Endothelial cell of umbilical vein (primary cell): ENCODE measurements around the gene PLEKHH2. TPM values are rescaled to one million over a fixed set of nuclear protein-coding genes. Genes with fewer than 3 reads are reported as not detected.

ENCODE experiments used
- BruUV-seq: library from RNA; stranded (reverse); fragments of 400-500 nt; replicated peaks from 2 replicates; lab custom pipeline; 2021; lab: Mats Ljungman, UMichigan
- CTCF ChIA-PET: fragments of 300-600, 350-600 bp; sonication (Branson Sonifier 250); formaldehyde crosslinking; loops from one replicate; lab custom pipeline; 2021; ENCODE audit warnings: antibody characterized with exemption, inconsistent platforms; lab: Charles Lee
- POLR2A ChIA-PET: fragments of 300-600, 350-600 bp; sonication (Branson Sonifier 250); formaldehyde crosslinking; loops from one replicate; lab custom pipeline; 2021; ENCODE audit warnings: antibody characterized with exemption, inconsistent platforms; lab: Charles Lee
- DNase-seq: peaks from one replicate; pipeline ENCODE4 v3.0.0-alpha.2; 2011; ENCODE audit warnings: low read depth, low spot score
- FAIRE-seq: peaks from 2 replicates; lab custom pipeline; 2011; peaks lifted over from hg19 to GRCh38; lab: Jason Lieb, UNC
- H2AFZ ChIP-seq: 2 replicates; pipeline ENCODE4 v1.6.0; 2012; ENCODE audit warnings: low read depth, low read length, control low read depth, inconsistent platforms
- H3K27ac ChIP-seq: 2 replicates; pipeline ENCODE4 v1.5.1; 2011; ENCODE audit warnings: low read depth, mild to moderate bottlenecking, control low read depth, low read length, moderate library complexity; ENCODE audit not compliant: insufficient read depth
- H3K27me3 ChIP-seq, 2 experiments: 2 replicates each; pipeline versions ENCODE4 v1.6.0 to v1.6.1; 2011; ENCODE audit warnings: low read length in 2 of 2, mixed read lengths in 1 of 2; ENCODE audit not compliant: control insufficient read depth in 2 of 2, insufficient read depth in 2 of 2
- H3K36me3 ChIP-seq, 2 experiments: 2 replicates in 1 of 2; 3 replicates in 1 of 2; pipeline ENCODE4 v1.5.1; 2011; ENCODE audit warnings: low read length in 2 of 2, mild to moderate bottlenecking in 1 of 2, moderate library complexity in 1 of 2; ENCODE audit not compliant: control insufficient read depth in 2 of 2, insufficient read depth in 2 of 2; ENCODE audit errors: extremely low read depth in 1 of 2
- H3K4me1 ChIP-seq: 3 replicates; pipeline ENCODE4 v1.5.1; 2011; ENCODE audit warnings: mild to moderate bottlenecking, low read length; ENCODE audit not compliant: control insufficient read depth, insufficient read depth; ENCODE audit errors: extremely low read depth
- H3K4me2 ChIP-seq: 2 replicates; pipeline ENCODE4 v1.6.1; 2011; ENCODE audit warnings: low read length, control low read depth, mixed read lengths; ENCODE audit not compliant: insufficient read depth
- H3K4me3 ChIP-seq, 3 experiments: fragments of 200-600 bp in 1 of 3; sonication (generic), shearing (Covaris generic) in 1 of 3; replicated peaks in 1 of 3; 2 replicates each; pipeline ENCODE4 v1.5.1; 2011 to 2016; ENCODE audit warnings: control low read depth in 3 of 3, low read length in 3 of 3, mild to moderate bottlenecking in 2 of 3, inconsistent platforms in 1 of 3, low read depth in 1 of 3, moderate library complexity in 1 of 3; ENCODE audit not compliant: insufficient read depth in 1 of 3
- H3K79me2 ChIP-seq: 2 replicates; pipeline ENCODE4 v1.6.0; 2012; ENCODE audit warnings: low read length, inconsistent platforms; ENCODE audit not compliant: control insufficient read depth, insufficient read depth
- H3K9ac ChIP-seq: replicated peaks from 2 replicates; pipeline ENCODE3; 2011; ENCODE audit warnings: low read length, control low read depth; ENCODE audit not compliant: insufficient read depth; ENCODE audit errors: extremely low read depth
- H3K9me1 ChIP-seq: replicated peaks from 3 replicates; pipeline ENCODE4 v1.6.0; 2011; ENCODE audit warnings: mild to moderate bottlenecking, low read length; ENCODE audit not compliant: control insufficient read depth, insufficient read depth; ENCODE audit errors: extremely low read depth
- H3K9me3 ChIP-seq: replicated peaks from 2 replicates; pipeline ENCODE4 v1.5.1; 2012; ENCODE audit warnings: low read length, inconsistent platforms; ENCODE audit not compliant: control insufficient read depth, insufficient read depth
- H4K20me1 ChIP-seq: replicated peaks from 2 replicates; pipeline ENCODE3; 2011; ENCODE audit warnings: mild to moderate bottlenecking, low read length; ENCODE audit not compliant: control insufficient read depth, insufficient read depth; ENCODE audit errors: extremely low read depth
- CTCF ChIP-seq, 2 donors: IDR thresholded peaks; 1 replicate in 1 of 2; 2 replicates in 1 of 2; pipeline ENCODE4 v1.5.1; 2011; ENCODE audit warnings: low read length in 2 of 2, mild to moderate bottlenecking in 2 of 2, moderate library complexity in 2 of 2, control low read depth in 1 of 2, inconsistent platforms in 1 of 2, low read depth in 1 of 2; ENCODE audit not compliant: insufficient read depth in 1 of 2; ENCODE audit errors: extremely low read depth in 1 of 2
- EZH2 ChIP-seq: IDR thresholded peaks from 2 replicates; pipeline ENCODE4 v1.6.1; 2012; ENCODE audit warnings: borderline replicate concordance, low read depth, mild to moderate bottlenecking, moderate library complexity, low read length, inconsistent platforms; ENCODE audit not compliant: severe bottlenecking
- FOS ChIP-seq: IDR thresholded peaks from 2 replicates; pipeline ENCODE4 v1.6.1; 2011; ENCODE audit warnings: mild to moderate bottlenecking, low read length, moderate library complexity, borderline replicate concordance; ENCODE audit not compliant: insufficient read depth
- GATA2 ChIP-seq: IDR thresholded peaks from 2 replicates; pipeline ENCODE4 v1.7.0; 2011; ENCODE audit warnings: low read depth, mild to moderate bottlenecking, moderate library complexity, mixed read lengths, low read length; ENCODE audit not compliant: insufficient read length, insufficient read depth
- JUN ChIP-seq: IDR thresholded peaks from 2 replicates; pipeline ENCODE4 v1.6.1; 2011; ENCODE audit warnings: borderline replicate concordance, low read depth; ENCODE audit not compliant: insufficient read length, insufficient read depth
- MAX ChIP-seq: IDR thresholded peaks from 2 replicates; pipeline ENCODE4 v1.6.1; 2011; ENCODE audit not compliant: insufficient read depth, insufficient read length
- MYC ChIP-seq: IDR thresholded peaks from one replicate; pipeline ENCODE4 v1.6.1; 2011; ENCODE audit warnings: mild to moderate bottlenecking, low read depth, low read length
- POLR2A ChIP-seq: IDR thresholded peaks from 2 replicates; pipeline ENCODE4 v1.6.1; 2012; ENCODE audit warnings: low read depth, mild to moderate bottlenecking, control low read depth, low read length
- POLR2AphosphoS5 ChIP-seq: IDR thresholded peaks from 2 replicates; pipeline ENCODE4 v1.6.1; 2012; ENCODE audit warnings: low read depth, mild to moderate bottlenecking, control low read depth, low read length, moderate library complexity; ENCODE audit not compliant: insufficient read depth
- dilution Hi-C: fragments of 300-500 bp; cut with MboI; formaldehyde crosslinking; loops from one replicate; pipeline ENCODE4 v1.15.0; 2019; ENCODE audit warnings: low sequenced_read_pairs; ENCODE audit not compliant: extremely low pct_ligation_motif_present
- intact Hi-C: fragments of 100-400 bp; cut with micrococcal nuclease; formaldehyde crosslinking; loops from one replicate; pipeline ENCODE4 v1.10.0; 2022
- polyA plus RNA-seq, 4 experiments: library from polyadenylated mRNA; depleted of rRNA in 3 of 4; stranded (reverse) in 3 of 4; unstranded in 1 of 4; fragments of >200 nt; gene quantifications; 2 replicates each; pipeline versions ENCODE4 v1.2.1 to v1.2.3, GENCODE V29; 2011 to 2012; ENCODE audit warnings: missing spikeins in 1 of 4
- total RNA-seq: library from RNA; stranded (reverse); gene quantifications from 2 replicates; pipeline ENCODE4 v1.2.3, GENCODE V29; 2021

PLEKHH2 gene
- total and polyA plus RNA-seq, 2 donors (not counting 3 experiments of a cell fraction or from before 2014, with no cell fraction given) = 0.41 to 0.58 TPM

DNA sequence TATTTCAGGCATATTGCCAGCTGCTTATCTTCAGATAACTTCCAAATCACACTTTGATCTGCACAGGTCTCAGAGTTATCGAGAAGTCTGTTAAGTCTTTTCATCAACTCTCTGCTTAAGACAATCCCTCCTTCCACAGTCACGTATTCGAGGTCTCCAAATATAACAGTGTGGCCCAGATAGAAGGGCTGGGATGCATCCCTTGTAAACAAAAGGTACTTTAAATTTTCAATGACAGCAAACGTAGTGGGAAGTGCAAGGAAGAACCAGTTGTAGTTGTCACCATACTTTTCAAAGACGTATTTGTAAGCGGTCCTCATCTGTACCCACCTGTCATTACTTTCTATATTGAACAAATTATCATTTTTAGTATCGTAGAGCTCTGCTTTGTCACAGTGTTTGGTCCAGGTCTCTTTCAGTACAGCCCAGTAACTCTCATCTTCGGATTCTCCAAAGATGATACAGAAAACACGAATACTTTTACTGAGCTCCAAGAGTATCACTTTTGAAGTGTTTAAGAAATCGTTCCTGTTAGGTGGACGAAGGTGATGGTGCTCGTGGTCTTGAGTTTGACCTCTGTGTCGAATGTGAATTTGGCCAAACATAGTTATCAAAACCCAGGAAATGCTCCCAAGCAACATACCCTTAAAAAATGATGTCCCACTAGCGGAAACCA lies 38.7 kb downstream of the PLEKHH2 start:
- no peaks in the 10 kb centered on the region for H3K9me3 ChIP-seq
- H2AFZ ChIP-seq = peak overlapping the region; percentile 100
- intact Hi-C loops = no loop called here
- ChIA-PET CTCF (interaction anchor here (1.1 kb wide), 1 partner anchor 123 kb away, joined by 3 read pairs; no protein-coding TSS in a partner anchor), POLR2A (no interaction called here)
- H3K27ac ChIP-seq = no peak overlapping the region
- no peaks in the 10 kb centered on the region for H3K9me1 ChIP-seq
- no TSS peak for BruUV-seq
- H4K20me1 ChIP-seq = no peaks in the 10 kb centered on the region
- H3K4me3 ChIP-seq = peak overlapping the region; percentile 56 to 73 (median 59)
- no peaks in the 10 kb centered on the region for H3K36me3 ChIP-seq
- H3K27me3 ChIP-seq = no peaks in the 10 kb centered on the region
- dilution Hi-C loops = no loop called here
- TF ChIP-seq POLR2A = no peak
- no peak for TF ChIP-seq FOS
- no peak for TF ChIP-seq JUN
- no peak for TF ChIP-seq MAX
- no peak for TF ChIP-seq GATA2
- TF ChIP-seq EZH2 = no peak
- no peak for TF ChIP-seq POLR2AphosphoS5
- TF ChIP-seq MYC = no peak
- no peak for TF ChIP-seq CTCF (IDR thresholded peaks at IDR 0.05; ENCODE audit: extremely low read depth in 1 of 2, insufficient read depth in 1 of 2, low read depth in 1 of 2, low read length in 2 of 2)
- peak overlapping the region; percentile 29 for H3K9ac ChIP-seq
- DNase-seq (peak; percentile 2), FAIRE-seq (no peak)
- peaks cover 2% of the 10 kb centered on the region for H3K4me1 ChIP-seq
- peak overlapping the region; percentile 91 for H3K4me2 ChIP-seq
- H3K79me2 ChIP-seq = no peaks in the 10 kb centered on the region
